ENCODE data around the gene RARRES1.

The RARRES1 gene

DNA sequence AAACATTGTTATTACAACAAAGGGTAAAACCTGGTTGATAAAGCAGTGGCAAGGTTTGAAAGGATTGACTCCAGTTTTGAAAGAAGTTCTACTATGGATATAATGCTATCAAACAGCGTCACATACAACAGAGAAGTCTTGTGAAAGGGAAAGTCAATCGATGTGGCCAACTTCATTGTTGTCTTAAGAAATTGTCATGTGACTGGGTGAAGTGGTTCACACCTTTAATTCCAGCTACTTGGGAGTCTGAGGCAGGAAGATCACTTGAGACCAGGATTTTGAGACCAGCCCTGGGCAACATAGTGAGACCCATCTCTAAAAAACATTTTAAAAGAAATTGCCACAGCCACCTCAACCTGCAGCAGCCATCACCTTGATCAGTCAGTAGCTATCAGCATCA lies 53.6 kb downstream of the RARRES1 start:
- no peak for TF ChIP-seq EZH2phosphoT487 (IDR thresholded peaks at IDR 0.05; ENCODE audit: borderline replicate concordance, low read length)
- TF ChIP-seq, protein P1, sequence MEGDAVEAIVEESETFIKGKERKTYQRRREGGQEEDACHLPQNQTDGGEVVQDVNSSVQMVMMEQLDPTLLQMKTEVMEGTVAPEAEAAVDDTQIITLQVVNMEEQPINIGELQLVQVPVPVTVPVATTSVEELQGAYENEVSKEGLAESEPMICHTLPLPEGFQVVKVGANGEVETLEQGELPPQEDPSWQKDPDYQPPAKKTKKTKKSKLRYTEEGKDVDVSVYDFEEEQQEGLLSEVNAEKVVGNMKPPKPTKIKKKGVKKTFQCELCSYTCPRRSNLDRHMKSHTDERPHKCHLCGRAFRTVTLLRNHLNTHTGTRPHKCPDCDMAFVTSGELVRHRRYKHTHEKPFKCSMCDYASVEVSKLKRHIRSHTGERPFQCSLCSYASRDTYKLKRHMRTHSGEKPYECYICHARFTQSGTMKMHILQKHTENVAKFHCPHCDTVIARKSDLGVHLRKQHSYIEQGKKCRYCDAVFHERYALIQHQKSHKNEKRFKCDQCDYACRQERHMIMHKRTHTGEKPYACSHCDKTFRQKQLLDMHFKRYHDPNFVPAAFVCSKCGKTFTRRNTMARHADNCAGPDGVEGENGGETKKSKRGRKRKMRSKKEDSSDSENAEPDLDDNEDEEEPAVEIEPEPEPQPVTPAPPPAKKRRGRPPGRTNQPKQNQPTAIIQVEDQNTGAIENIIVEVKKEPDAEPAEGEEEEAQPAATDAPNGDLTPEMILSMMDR (IDR thresholded peaks at IDR 0.05; ENCODE audit: low read depth, low read length, poor library complexity, severe bottlenecking) = no peak
- Histone ChIP-seq H3K36me3 (ENCODE audit: control insufficient read depth, low read length) (peaks cover 22% of the 10 kb centered on the region), H3K4me1 (ENCODE audit: control insufficient read depth, low read length) (no peaks in the 10 kb centered on the region), H4K20me1 (ENCODE audit: control insufficient read depth, insufficient read depth, low read depth, low read length) (no peaks in the 10 kb centered on the region), H3K79me2 (ENCODE audit: control insufficient read depth, low read length) (no peaks in the 10 kb centered on the region), H3K9me3 (ENCODE audit: control insufficient read depth, insufficient read depth, low read length) (no peaks in the 10 kb centered on the region), H3K4me3 (ENCODE audit: low read length) (no peak overlapping the region), H3K4me2 (ENCODE audit: low read length) (no peak overlapping the region), H3K27ac (ENCODE audit: low read depth, low read length) (no peak overlapping the region), H3F3A (ENCODE audit: control insufficient read depth, insufficient read depth) (no peaks in the 10 kb centered on the region), H3K27me3 (ENCODE audit: control insufficient read depth, low read length) (no peaks in the 10 kb centered on the region), H3K9me2 (replicated peaks; ENCODE audit: control insufficient read depth, low read length) (no peaks in the 10 kb centered on the region)

DNA sequence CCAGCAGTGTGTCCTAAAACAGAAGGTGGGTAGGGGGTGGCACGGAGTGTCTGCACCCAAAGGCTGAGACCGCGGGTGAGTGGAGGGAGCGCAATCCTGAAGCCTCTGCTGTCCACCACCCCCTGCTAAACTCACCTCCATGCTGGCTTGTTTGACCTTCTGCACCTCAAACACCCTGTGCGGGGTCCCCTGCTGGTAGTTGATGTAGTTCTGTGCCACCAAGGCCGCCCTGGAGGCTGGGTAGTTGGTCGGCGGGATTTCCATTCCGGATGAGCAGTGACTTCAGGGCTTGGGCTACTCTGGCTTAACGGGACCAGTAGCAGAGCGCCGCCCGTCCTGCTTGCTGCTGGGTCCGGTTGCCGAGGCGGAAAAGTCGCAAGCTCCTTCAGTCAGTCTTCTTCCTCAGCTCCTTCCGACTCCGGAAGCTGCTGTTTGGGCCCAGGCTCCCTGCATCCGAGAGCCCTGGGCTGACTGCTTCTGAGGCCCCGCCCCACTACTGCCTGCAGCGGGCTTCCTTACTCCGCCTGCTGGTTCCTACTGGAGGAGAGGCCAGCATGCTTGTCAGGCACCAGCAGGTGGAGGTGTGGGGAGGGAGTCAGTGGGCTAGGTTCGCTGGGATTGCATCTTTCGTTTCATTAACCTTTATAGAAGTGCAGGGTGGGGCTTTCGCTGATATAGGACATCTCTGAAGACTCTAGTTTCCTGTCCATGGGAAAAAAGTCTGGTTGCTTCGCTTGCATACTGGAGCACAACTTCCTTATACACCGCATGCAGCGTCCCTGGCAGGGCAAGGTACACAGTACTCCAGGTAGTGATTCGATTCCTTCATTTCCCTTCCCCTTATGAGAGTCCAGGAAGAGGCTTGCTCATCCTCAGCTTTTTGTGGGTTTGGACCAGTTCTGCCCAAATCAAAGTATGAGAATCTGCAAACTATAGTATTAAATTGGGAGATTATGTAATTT lies 59.8 kb downstream of the RARRES1 start, which contains the start of gene LXN:
LXN (minus strand) TSS at position 434 of the 962 bp plus-strand sequence; CDS start at position 264, 170 bp downstream.
- peak within 1 kb of the TSS; percentile 45 for H3K27ac ChIP-seq (ENCODE audit: low read depth, low read length)
- TF ChIP-seq EZH2phosphoT487 (IDR thresholded peaks at IDR 0.05; ENCODE audit: borderline replicate concordance, low read length) = no peak
- TF ChIP-seq, protein P1 (IDR thresholded peaks at IDR 0.05; ENCODE audit: low read depth, low read length, poor library complexity, severe bottlenecking) = peak; percentile 64
- peak within 1 kb of the TSS; percentile 78 for H3K4me3 ChIP-seq (ENCODE audit: low read length)
- H4K20me1 ChIP-seq (ENCODE audit: control insufficient read depth, insufficient read depth, low read depth, low read length) = no peaks in the 10 kb centered on the region
- H3F3A ChIP-seq (ENCODE audit: control insufficient read depth, insufficient read depth) = no peaks in the 10 kb centered on the region
- H3K9me2 ChIP-seq (replicated peaks; ENCODE audit: control insufficient read depth, low read length) = no peaks in the 10 kb centered on the region
- peaks cover 11% of the 10 kb centered on the region for H3K79me2 ChIP-seq (ENCODE audit: control insufficient read depth, low read length)
- peaks cover 13% of the 10 kb centered on the region for H3K4me1 ChIP-seq (ENCODE audit: control insufficient read depth, low read length)
- peaks cover 33% of the 10 kb centered on the region for H3K36me3 ChIP-seq (ENCODE audit: control insufficient read depth, low read length)
- H3K27me3 ChIP-seq (ENCODE audit: control insufficient read depth, low read length) = no peaks in the 10 kb centered on the region
- no peaks in the 10 kb centered on the region for H3K9me3 ChIP-seq (ENCODE audit: control insufficient read depth, insufficient read depth, low read length)
- H3K4me2 ChIP-seq (ENCODE audit: low read length) = peak within 1 kb of the TSS; percentile 74

DNA sequence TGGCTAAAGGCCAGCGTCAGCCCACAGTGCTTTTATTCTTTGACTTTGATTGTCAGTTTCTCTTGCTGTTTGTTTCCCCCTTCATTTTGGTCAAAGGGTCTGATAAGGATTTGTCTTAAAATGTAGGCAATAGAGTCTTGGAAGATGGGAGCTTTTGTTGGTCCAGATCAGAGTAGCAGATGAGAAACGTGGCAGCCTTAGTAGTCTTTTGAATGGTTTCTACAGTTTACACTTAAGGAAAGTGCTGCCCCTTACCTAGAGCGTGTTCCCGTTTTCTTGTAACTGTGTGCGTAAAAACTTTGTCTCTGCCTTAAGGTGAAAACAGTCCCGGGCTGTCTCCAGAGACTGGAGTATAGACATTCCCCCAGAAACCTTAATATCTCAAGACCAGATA lies 60.4 kb downstream of the RARRES1 start:
- no peaks in the 10 kb centered on the region for H3K9me2 ChIP-seq (replicated peaks; ENCODE audit: control insufficient read depth, low read length)
- H4K20me1 ChIP-seq (ENCODE audit: control insufficient read depth, insufficient read depth, low read depth, low read length) = no peaks in the 10 kb centered on the region
- TF ChIP-seq EZH2phosphoT487 (IDR thresholded peaks at IDR 0.05; ENCODE audit: borderline replicate concordance, low read length) = no peak
- TF ChIP-seq, protein P1 (IDR thresholded peaks at IDR 0.05; ENCODE audit: low read depth, low read length, poor library complexity, severe bottlenecking) = no peak
- peaks cover 11% of the 10 kb centered on the region for H3K79me2 ChIP-seq (ENCODE audit: control insufficient read depth, low read length)
- no peaks in the 10 kb centered on the region for H3K9me3 ChIP-seq (ENCODE audit: control insufficient read depth, insufficient read depth, low read length)
- H3K36me3 ChIP-seq (ENCODE audit: control insufficient read depth, low read length) = peaks cover 38% of the 10 kb centered on the region
- H3K27ac ChIP-seq (ENCODE audit: low read depth, low read length) = peak overlapping the region; percentile 45
- peaks cover 13% of the 10 kb centered on the region for H3K4me1 ChIP-seq (ENCODE audit: control insufficient read depth, low read length)
- H3K27me3 ChIP-seq (ENCODE audit: control insufficient read depth, low read length) = no peaks in the 10 kb centered on the region
- H3K4me3 ChIP-seq (ENCODE audit: low read length) = peak overlapping the region; percentile 78
- peak overlapping the region; percentile 74 for H3K4me2 ChIP-seq (ENCODE audit: low read length)
- no peaks in the 10 kb centered on the region for H3F3A ChIP-seq (ENCODE audit: control insufficient read depth, insufficient read depth)

All from DOHH2 (cell line).